WTC11 (cell line): ENCODE results near the gene STX12.

Experiments used
- ATF1 ChIP-seq: sonication (generic); formaldehyde crosslinking; IDR thresholded peaks from 2 replicates; pipeline ENCODE4 v1.8.1; 2023; ENCODE audit warnings: mild to moderate bottlenecking, moderate library complexity, missing genetic modification reagents
- ATF6 ChIP-seq: sonication (generic); formaldehyde crosslinking; IDR thresholded peaks from 2 replicates; pipeline ENCODE4 v1.8.1; 2023; ENCODE audit warnings: mild to moderate bottlenecking, missing genetic modification reagents
- CTCF ChIP-seq: fragments of 200-600 bp; IDR thresholded peaks from 2 replicates; pipeline ENCODE4 v1.8.0; 2022; ENCODE audit warnings: antibody characterized with exemption
- ERG ChIP-seq: fragments of 250-450 bp; sonication (Bioruptor Pico); IDR thresholded peaks from 2 replicates; pipeline ENCODE4 v1.8.0; 2021; ENCODE audit warnings: mild to moderate bottlenecking
- IRF2 ChIP-seq: sonication (generic); formaldehyde crosslinking; IDR thresholded peaks from 2 replicates; pipeline ENCODE4 v1.8.0; 2022; ENCODE audit warnings: low read depth, missing genetic modification reagents, borderline replicate concordance
- JUN ChIP-seq: sonication (generic); formaldehyde crosslinking; IDR thresholded peaks from 2 replicates; pipeline ENCODE4 v1.8.0; 2023; ENCODE audit warnings: mild to moderate bottlenecking, missing genetic modification reagents
- NFE2L1 ChIP-seq: sonication (generic); formaldehyde crosslinking; IDR thresholded peaks from 2 replicates; pipeline ENCODE4 v1.8.1; 2023; ENCODE audit warnings: missing genetic modification reagents
- NR3C1 ChIP-seq: sonication (generic); formaldehyde crosslinking; conservative IDR thresholded peaks from 2 replicates; pipeline ENCODE4 v1.8.1; 2023; ENCODE audit warnings: low read depth, mild to moderate bottlenecking, missing genetic modification reagents
- SP1 ChIP-seq: sonication (generic); formaldehyde crosslinking; conservative IDR thresholded peaks from 2 replicates; pipeline ENCODE4 v1.8.1; 2022; ENCODE audit warnings: missing genetic modification reagents
- TEAD4 ChIP-seq: sonication (generic); formaldehyde crosslinking; IDR thresholded peaks from 2 replicates; pipeline ENCODE4 v1.8.0; 2022; ENCODE audit warnings: mild to moderate bottlenecking, missing genetic modification reagents
- USF2 ChIP-seq: sonication (generic); formaldehyde crosslinking; IDR thresholded peaks from 2 replicates; pipeline ENCODE4 v1.8.1; 2023; ENCODE audit warnings: mild to moderate bottlenecking, missing genetic modification reagents, moderate library complexity
- ZNF138 ChIP-seq: sonication (generic); formaldehyde crosslinking; conservative IDR thresholded peaks from 2 replicates; pipeline ENCODE4 v1.8.1; 2022; ENCODE audit warnings: mild to moderate bottlenecking, moderate library complexity, missing genetic modification reagents

GRCh38 chr1:27872059-27872801 is 99.2 kb downstream of the STX12 start, which contains the start of gene THEMIS2:
- no peak for TF ChIP-seq CTCF
- no peak for TF ChIP-seq NR3C1
- TF ChIP-seq USF2 (CRISPR knock-in tag): no peak
- no peak for TF ChIP-seq ATF1 (CRISPR knock-in tag)
- TF ChIP-seq ZNF138 (CRISPR knock-in tag): no peak
- TF ChIP-seq IRF2 (CRISPR knock-in tag): no peak
- TF ChIP-seq NFE2L1 (CRISPR knock-in tag): no peak
- no peak for TF ChIP-seq TEAD4 (CRISPR knock-in tag)
- no peak for TF ChIP-seq ATF6 (CRISPR knock-in tag)
- peak; percentile 60 for TF ChIP-seq SP1
- no peak for TF ChIP-seq ERG
- 0 out of 2 replicates have a peak, but pooled peaks have one; percentile 27 for TF ChIP-seq JUN
